Caco-2 (cell line): Measurements from ENCODE around the gene YKT6. TPM values are rescaled to one million over a fixed set of nuclear protein-coding genes. Genes with fewer than 3 reads are reported as not detected.

ENCODE experiments used
- BruUV-seq: library from RNA; stranded (reverse); fragments of 400-500 nt; replicated peaks from 2 replicates; lab custom pipeline; 2021; lab: Mats Ljungman, UMichigan
- CTCF ChIA-PET: fragments of 300-600 bp; sonication (Branson Sonifier 250); formaldehyde crosslinking; loops from one replicate; lab custom pipeline; 2022; ENCODE audit warnings: antibody characterized with exemption; lab: Charles Lee
- POLR2A ChIA-PET: fragments of 300-600 bp; sonication (Branson Sonifier 250); formaldehyde crosslinking; loops from one replicate; lab custom pipeline; 2022; ENCODE audit warnings: antibody characterized with exemption; lab: Charles Lee
- DNase-seq, 2 experiments: peaks; one replicate each; pipeline versions ENCODE4 v3.0.0 to v3.0.0-alpha.2; 2020 to 2022
- H3K27me3 ChIP-seq: replicated peaks from 2 replicates; pipeline ENCODE4 v1.6.0; 2011; ENCODE audit warnings: low read length; ENCODE audit not compliant: control insufficient read depth, insufficient read depth
- H3K36me3 ChIP-seq: 2 replicates; pipeline ENCODE4 v1.5.1; 2011; ENCODE audit warnings: low read length; ENCODE audit not compliant: control insufficient read depth, insufficient read depth
- H3K4me1 ChIP-seq: fragments of 250-450 bp; sonication (Bioruptor Pico); 2 replicates; pipeline ENCODE4 v1.5.1; 2020; ENCODE audit warnings: mild to moderate bottlenecking
- H3K4me3 ChIP-seq: 2 replicates; pipeline ENCODE4 v1.5.1; 2011; ENCODE audit warnings: low read depth, mild to moderate bottlenecking, control low read depth, low read length
- H3K9me3 ChIP-seq: fragments of 250-450 bp; sonication (Bioruptor Pico); 2 replicates; pipeline ENCODE4 v1.5.1; 2020; ENCODE audit warnings: mild to moderate bottlenecking, moderate library complexity
- H3K27ac Mint-ChIP-seq: one replicate; pipeline ENCODE4 v1.8.0; 2022; ENCODE audit warnings: mixed read lengths; ENCODE audit not compliant: unreplicated experiment
- H3K27me3 Mint-ChIP-seq: one replicate; pipeline ENCODE4 v1.8.0; 2022; ENCODE audit warnings: mixed read lengths; ENCODE audit not compliant: insufficient read depth, unreplicated experiment
- H3K36me3 Mint-ChIP-seq: one replicate; pipeline ENCODE4 v1.8.0; 2022; ENCODE audit warnings: mild to moderate bottlenecking, mixed read lengths; ENCODE audit not compliant: insufficient read depth, unreplicated experiment
- H3K4me1 Mint-ChIP-seq: one replicate; pipeline ENCODE4 v1.8.0; 2022; ENCODE audit warnings: low read depth, mixed read lengths; ENCODE audit not compliant: unreplicated experiment
- H3K4me3 Mint-ChIP-seq: one replicate; pipeline ENCODE4 v1.8.0; 2022; ENCODE audit warnings: mild to moderate bottlenecking, moderate library complexity, mixed read lengths; ENCODE audit not compliant: unreplicated experiment
- H3K9me3 Mint-ChIP-seq: one replicate; pipeline ENCODE4 v1.8.0; 2022; ENCODE audit warnings: mixed read lengths; ENCODE audit not compliant: unreplicated experiment
- CTCF ChIP-seq, 2 experiments: fragments of 200-600 bp in 1 of 2; IDR thresholded peaks; 1 replicate in 1 of 2; 2 replicates in 1 of 2; pipeline versions ENCODE4 v1.5.1 to v1.8.0; 2011 to 2022; ENCODE audit warnings: antibody characterized with exemption in 1 of 2, control low read depth in 1 of 2, inconsistent platforms in 1 of 2, low read depth in 1 of 2, low read length in 1 of 2, mild to moderate bottlenecking in 1 of 2, moderate library complexity in 1 of 2; ENCODE audit not compliant: insufficient read depth in 1 of 2, severe bottlenecking in 1 of 2, unreplicated experiment in 1 of 2
- intact Hi-C: fragments of 100-400 bp; cut with micrococcal nuclease; formaldehyde crosslinking; loops from one replicate; pipeline ENCODE4 v1.10.0; 2022; ENCODE audit not compliant: unreplicated experiment
- total RNA-seq: library from RNA; stranded (reverse); gene quantifications from 2 replicates; pipeline ENCODE4 v1.2.3, GENCODE V29; 2022

The YKT6 gene
- total RNA-seq, 1 experiment from 2014 or later: 123 TPM

- peak in 1 of 2 experiments; percentile 9 for DNase-seq
- no TSS peak for BruUV-seq
- Histone ChIP-seq H3K9me3 (no peaks in the 10 kb centered on the region), H3K4me1 (peaks cover 9% of the 10 kb centered on the region), H3K27me3 (no peaks in the 10 kb centered on the region), H3K4me3 (no peak overlapping the region), H3K36me3 (peaks cover 4% of the 10 kb centered on the region)
- no peaks in the 10 kb centered on the region for H3K27me3 Mint-ChIP-seq
- ChIA-PET CTCF (interaction anchor here (1.2 kb wide), 1 partner anchor 9 kb away, joined by 3 read pairs; no protein-coding TSS in a partner anchor), POLR2A (no interaction called here)
- no peak overlapping the region for H3K4me3 Mint-ChIP-seq
- peaks cover 50% of the 10 kb centered on the region for H3K36me3 Mint-ChIP-seq
- TF ChIP-seq CTCF (IDR thresholded peaks at IDR 0.05; ENCODE audit: insufficient read depth in 1 of 2, low read depth in 1 of 2, low read length in 1 of 2, severe bottlenecking in 1 of 2, unreplicated experiment in 1 of 2): no peak
- H3K4me1 Mint-ChIP-seq: no peaks in the 10 kb centered on the region
- H3K9me3 Mint-ChIP-seq: no peaks in the 10 kb centered on the region
- no peak overlapping the region for H3K27ac Mint-ChIP-seq
- intact Hi-C loops: no loop called here
These were observed 5.2 kb downstream of the YKT6 start for GRCh38 chr7:44206008-44206407.

GRCh38 chr7:44208085-44208484 is 7.3 kb downstream of the YKT6 start:
- Histone ChIP-seq H3K4me3 (no peak overlapping the region), H3K27me3 (no peaks in the 10 kb centered on the region), H3K36me3 (peaks cover 4% of the 10 kb centered on the region), H3K4me1 (no peaks in the 10 kb centered on the region), H3K9me3 (no peaks in the 10 kb centered on the region)
- H3K9me3 Mint-ChIP-seq: no peaks in the 10 kb centered on the region
- POLR2A ChIA-PET: no interaction called here
- H3K36me3 Mint-ChIP-seq: peaks cover 67% of the 10 kb centered on the region
- BruUV-seq: no TSS peak
- TF ChIP-seq CTCF (IDR thresholded peaks at IDR 0.05; ENCODE audit: insufficient read depth in 1 of 2, low read depth in 1 of 2, low read length in 1 of 2, severe bottlenecking in 1 of 2, unreplicated experiment in 1 of 2): no peak
- CTCF ChIA-PET: no interaction called here
- peak in 1 of 2 experiments; percentile 7 for DNase-seq
- intact Hi-C loops: no loop called here
- no peak overlapping the region for H3K27ac Mint-ChIP-seq
- no peaks in the 10 kb centered on the region for H3K4me1 Mint-ChIP-seq
- no peak overlapping the region for H3K4me3 Mint-ChIP-seq
- H3K27me3 Mint-ChIP-seq: no peaks in the 10 kb centered on the region

- H3K36me3 ChIP-seq: peaks cover 4% of the 10 kb centered on the region
- H3K27me3 Mint-ChIP-seq: no peaks in the 10 kb centered on the region
- H3K27ac Mint-ChIP-seq: no peak overlapping the region
- TF ChIP-seq CTCF (IDR thresholded peaks at IDR 0.05; ENCODE audit: insufficient read depth in 1 of 2, low read depth in 1 of 2, low read length in 1 of 2, severe bottlenecking in 1 of 2, unreplicated experiment in 1 of 2): no peak
- no peaks in the 10 kb centered on the region for H3K9me3 ChIP-seq
- H3K36me3 Mint-ChIP-seq: peaks cover 68% of the 10 kb centered on the region
- intact Hi-C loops: no loop called here
- no peak overlapping the region for H3K4me3 Mint-ChIP-seq
- CTCF ChIA-PET: no interaction called here
- no peaks in the 10 kb centered on the region for H3K4me1 Mint-ChIP-seq
- H3K4me1 ChIP-seq: no peaks in the 10 kb centered on the region
- POLR2A ChIA-PET: no interaction called here
- H3K27me3 ChIP-seq: no peaks in the 10 kb centered on the region
- H3K9me3 Mint-ChIP-seq: no peaks in the 10 kb centered on the region
- no peak overlapping the region for H3K4me3 ChIP-seq
- peak in 1 of 2 experiments; percentile 16 for DNase-seq
- BruUV-seq: no TSS peak
These were observed 9.3 kb downstream of the YKT6 start for GRCh38 chr7:44210107-44210506.
